ENCODE measurements around the gene CERS5.
A peak's percentile ranks its signal among the peaks of the same experiment; 100 is the strongest.

The CERS5 gene

GRCh38 chr12:50184261-50184660 lies 17.1 kb upstream of the CERS5 start:
- Histone ChIP-seq H3K36me3 (ENCODE audit: insufficient read depth, low read length) (no peaks in the 10 kb centered on the region), H4K20me1 (ENCODE audit: insufficient read depth, low read length) (no peaks in the 10 kb centered on the region), H3F3A (ENCODE audit: insufficient read depth, low read length) (no peaks in the 10 kb centered on the region), H3K4me1 (ENCODE audit: insufficient read depth, low read length, severe bottlenecking) (no peaks in the 10 kb centered on the region), H3K27me3 (ENCODE audit: insufficient read depth, low read length) (no peaks in the 10 kb centered on the region), H3K9me2 (ENCODE audit: low read depth, low read length) (no peaks in the 10 kb centered on the region), H3K4me2 (ENCODE audit: low read length) (no peak overlapping the region), H3K27ac (ENCODE audit: low read depth, low read length, poor library complexity, severe bottlenecking) (no peak overlapping the region), H3K4me3 (ENCODE audit: low read depth, low read length, poor library complexity, severe bottlenecking) (no peak overlapping the region), H3K79me2 (ENCODE audit: insufficient read depth, low read length) (no peaks in the 10 kb centered on the region), H2AFZ (ENCODE audit: low read length) (no peak overlapping the region), H3K9ac (ENCODE audit: low read length) (no peak overlapping the region), H3K9me3 (ENCODE audit: low read length) (no peaks in the 10 kb centered on the region)
- TF ChIP-seq CTCF (IDR thresholded peaks at IDR 0.05; ENCODE audit: low read length) (no peak), EZH2 (IDR thresholded peaks at IDR 0.05; ENCODE audit: borderline replicate concordance, low read length) (no peak)

- H3K79me2 ChIP-seq (ENCODE audit: insufficient read depth, low read length) = no peaks in the 10 kb centered on the region
- TF ChIP-seq EZH2 (IDR thresholded peaks at IDR 0.05; ENCODE audit: borderline replicate concordance, low read length) (no peak), CTCF (IDR thresholded peaks at IDR 0.05; ENCODE audit: low read length) (peak; percentile 27; the same call in 1 of the 2 replicates)
- H3K4me3 ChIP-seq (ENCODE audit: low read depth, low read length, poor library complexity, severe bottlenecking) = no peak overlapping the region
- H4K20me1 ChIP-seq (ENCODE audit: insufficient read depth, low read length) = no peaks in the 10 kb centered on the region
- H3K36me3 ChIP-seq (ENCODE audit: insufficient read depth, low read length) = no peaks in the 10 kb centered on the region
- no peak overlapping the region for H3K27ac ChIP-seq (ENCODE audit: low read depth, low read length, poor library complexity, severe bottlenecking)
- H3K4me1 ChIP-seq (ENCODE audit: insufficient read depth, low read length, severe bottlenecking) = no peaks in the 10 kb centered on the region
- no peaks in the 10 kb centered on the region for H3F3A ChIP-seq (ENCODE audit: insufficient read depth, low read length)
- H3K4me2 ChIP-seq (ENCODE audit: low read length) = no peak overlapping the region
- no peak overlapping the region for H3K9ac ChIP-seq (ENCODE audit: low read length)
- H3K9me2 ChIP-seq (ENCODE audit: low read depth, low read length) = no peaks in the 10 kb centered on the region
- no peaks in the 10 kb centered on the region for H3K9me3 ChIP-seq (ENCODE audit: low read length)
- no peaks in the 10 kb centered on the region for H3K27me3 ChIP-seq (ENCODE audit: insufficient read depth, low read length)
- H2AFZ ChIP-seq (ENCODE audit: low read length) = no peak overlapping the region
Measured at GRCh38 chr12:50182461-50182860, 15.3 kb upstream of the CERS5 start.

- Histone ChIP-seq H4K20me1 (ENCODE audit: insufficient read depth, low read length) (no peaks in the 10 kb centered on the region), H2AFZ (ENCODE audit: low read length) (no peak overlapping the region), H3K4me2 (ENCODE audit: low read length) (no peak overlapping the region), H3K9me2 (ENCODE audit: low read depth, low read length) (no peaks in the 10 kb centered on the region), H3K79me2 (ENCODE audit: insufficient read depth, low read length) (no peaks in the 10 kb centered on the region), H3K4me3 (ENCODE audit: low read depth, low read length, poor library complexity, severe bottlenecking) (no peak overlapping the region), H3K36me3 (ENCODE audit: insufficient read depth, low read length) (no peaks in the 10 kb centered on the region), H3K9ac (ENCODE audit: low read length) (no peak overlapping the region), H3K4me1 (ENCODE audit: insufficient read depth, low read length, severe bottlenecking) (no peaks in the 10 kb centered on the region), H3F3A (ENCODE audit: insufficient read depth, low read length) (no peaks in the 10 kb centered on the region), H3K27me3 (ENCODE audit: insufficient read depth, low read length) (no peaks in the 10 kb centered on the region), H3K9me3 (ENCODE audit: low read length) (no peaks in the 10 kb centered on the region), H3K27ac (ENCODE audit: low read depth, low read length, poor library complexity, severe bottlenecking) (no peak overlapping the region)
- TF ChIP-seq EZH2 (IDR thresholded peaks at IDR 0.05; ENCODE audit: borderline replicate concordance, low read length) (no peak), CTCF (IDR thresholded peaks at IDR 0.05; ENCODE audit: low read length) (0 out of 2 replicates have a peak, but pooled peaks have one; percentile 6)
Measured at GRCh38 chr12:50181691-50182090, 14.5 kb upstream of the CERS5 start.

All from OCI-LY1 (cell line).